Activated CD8-positive, alpha-beta memory T cell treated with anti-CD3 and anti-CD28 coated beads for 24 hours (primary cell): ENCODE measurements around the gene MICALL1.

Experiments
- DNase-seq: peaks from one replicate; pipeline ENCODE4 v3.0.0-alpha.2; 2020

The MICALL1 gene

GRCh38 chr22:37989146-37990045 is 83.3 kb downstream of the MICALL1 start:
- DNase-seq, result no peak

DNA sequence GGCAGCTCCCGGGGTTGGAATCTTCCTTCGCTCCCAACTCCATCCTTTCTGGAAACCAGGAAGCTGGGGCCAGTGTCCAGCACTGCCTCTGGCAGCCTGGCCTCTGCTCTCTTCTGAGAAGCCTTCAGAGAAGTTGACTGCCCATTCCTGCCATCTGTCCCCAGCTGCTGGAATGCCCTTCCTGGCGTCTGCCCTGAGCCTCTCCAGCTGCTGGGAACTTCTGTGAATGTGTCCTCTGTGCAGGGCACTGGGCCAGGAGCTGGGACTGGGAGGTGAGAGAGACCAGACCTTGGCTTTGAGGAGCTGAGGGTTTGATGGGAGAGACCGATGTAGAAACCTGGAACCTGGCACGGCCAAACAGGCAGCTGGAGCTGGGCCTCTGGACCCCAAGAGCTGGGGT is 84.2 kb downstream of the MICALL1 start:
- no peak for DNase-seq

DNA sequence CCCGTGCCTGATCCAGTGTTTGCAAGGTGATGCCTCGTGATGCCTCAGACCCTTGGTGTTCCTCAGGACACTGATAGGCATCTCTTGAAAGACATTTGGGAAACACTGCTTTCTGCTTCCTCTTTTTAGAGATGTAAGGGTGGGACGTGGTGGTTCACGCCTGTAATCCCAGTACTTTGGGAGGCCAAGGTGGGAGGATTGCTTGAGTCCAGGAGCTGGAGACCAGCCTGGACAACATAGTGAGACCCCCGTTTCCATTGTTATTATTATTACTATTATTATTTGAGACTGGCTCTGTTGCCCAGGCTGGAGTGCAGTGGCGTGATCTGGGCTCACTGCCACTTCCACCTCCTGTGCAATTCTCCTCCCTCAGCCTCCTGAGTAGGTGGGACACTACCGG is 84.8 kb downstream of the MICALL1 start:
- no peak for DNase-seq

DNA sequence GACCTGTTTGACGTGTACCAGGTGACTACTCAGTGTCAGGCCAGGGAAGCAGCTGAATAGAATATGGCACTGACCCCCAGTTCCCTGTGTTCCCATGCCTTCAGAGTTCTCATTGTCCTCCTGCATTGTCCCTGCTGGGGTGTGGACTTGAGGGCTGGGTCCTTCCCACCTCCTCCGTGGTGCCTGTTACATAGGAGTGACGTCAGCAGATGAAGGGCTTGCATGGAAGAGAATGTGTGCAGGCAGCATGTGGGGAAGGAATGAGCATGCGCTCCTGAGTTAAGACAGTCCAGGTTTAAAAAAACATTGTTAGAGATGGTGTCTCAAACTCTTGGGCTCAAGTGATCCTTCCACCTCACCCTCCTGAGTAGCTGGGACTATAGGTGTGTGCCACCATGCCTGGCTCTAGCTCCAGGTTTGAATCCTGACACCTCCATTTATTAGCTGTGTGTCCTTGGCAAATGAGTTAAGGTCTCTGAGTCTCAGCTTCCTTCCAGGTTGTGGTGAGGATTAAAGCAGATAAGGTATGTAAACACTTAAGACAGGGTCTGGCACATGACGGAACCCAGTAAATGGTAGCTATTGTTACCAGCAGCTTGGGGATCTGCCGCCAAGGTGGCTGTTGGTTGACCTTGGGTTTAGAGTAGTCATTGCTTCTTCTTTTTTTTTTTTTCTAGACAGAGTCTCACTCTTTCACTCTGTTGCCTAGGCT is 85.8 kb downstream of the MICALL1 start:
- no peak for DNase-seq
